Measurements from ENCODE around the gene OR4K13. TPM values are rescaled to one million over a fixed set of nuclear protein-coding genes. Genes with fewer than 3 reads are reported as not detected.

The OR4K13 gene, protein sequence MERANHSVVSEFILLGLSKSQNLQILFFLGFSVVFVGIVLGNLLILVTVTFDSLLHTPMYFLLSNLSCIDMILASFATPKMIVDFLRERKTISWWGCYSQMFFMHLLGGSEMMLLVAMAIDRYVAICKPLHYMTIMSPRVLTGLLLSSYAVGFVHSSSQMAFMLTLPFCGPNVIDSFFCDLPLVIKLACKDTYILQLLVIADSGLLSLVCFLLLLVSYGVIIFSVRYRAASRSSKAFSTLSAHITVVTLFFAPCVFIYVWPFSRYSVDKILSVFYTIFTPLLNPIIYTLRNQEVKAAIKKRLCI
- not detected for polyA plus RNA-seq

DNA sequence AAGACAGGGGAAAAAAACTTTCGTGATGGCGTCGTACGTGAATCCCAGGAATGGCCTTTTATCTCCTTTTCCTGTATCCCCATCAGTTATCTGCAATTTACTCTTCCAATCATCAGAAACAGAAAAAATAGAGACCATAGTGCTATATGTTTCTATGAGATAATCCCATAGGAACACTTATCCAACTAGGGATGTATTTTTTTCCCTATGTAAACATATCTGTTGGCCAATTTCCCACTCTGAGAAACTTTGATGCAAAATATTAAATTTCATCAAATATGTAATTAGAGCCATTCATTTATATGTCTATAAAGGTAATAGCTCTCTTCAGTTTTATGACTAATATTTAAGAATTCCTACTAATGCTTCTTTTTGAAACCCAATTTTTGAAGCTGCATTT lies at the start of gene OR4K13:
TSS of gene OR4K13 (minus strand) at position 101 of the 400 bp plus-strand sequence. CDS start 1,280 bp downstream, outside the sequence.
- H3K27ac ChIP-seq (ENCODE audit: low read depth, low read length) = no peak within 1 kb of the TSS
- WGBS, 3 donors = 88 to 92% (median 90%) methylated on average over 4 of the region's 4 CpGs

- no peak within 1 kb of the TSS for H3K27ac ChIP-seq (ENCODE audit: low read depth, low read length)
- WGBS, 3 donors = 59 to 72% (median 67%) methylated on average over 2 of the region's 2 CpGs
Measured at GRCh38 chr14:20059745-20060144, 23.9 kb upstream of the OR4K13 start, which contains the start of gene OR4L1. Gene OR4L1, plus strand, starts transcription at chr14:20060045. Its CDS starts 0 bp downstream, at chr14:20060045.

DNA sequence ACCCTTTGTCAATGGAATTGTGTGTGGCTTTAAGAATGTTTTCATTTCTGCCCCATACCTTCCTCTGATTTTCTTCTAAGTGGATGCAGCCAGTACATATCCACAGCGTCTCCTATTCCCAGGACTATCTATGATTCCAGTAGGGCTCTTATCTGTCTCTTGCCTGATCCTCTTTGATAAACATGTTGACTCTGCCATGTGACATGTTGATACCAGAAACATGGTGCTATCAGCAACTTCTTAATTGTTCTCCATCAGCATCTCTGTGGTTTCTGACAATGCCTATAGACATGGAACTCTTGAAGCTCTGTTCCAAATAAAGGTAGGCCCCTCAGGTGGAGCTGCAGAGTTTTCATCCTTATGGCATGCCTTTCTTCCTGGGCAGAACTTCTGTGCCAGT lies 12.4 kb upstream of the OR4K13 start:
- WGBS, 3 donors = 57 to 68% (median 62%) methylated on average over 1 of the region's 1 CpG

DNA sequence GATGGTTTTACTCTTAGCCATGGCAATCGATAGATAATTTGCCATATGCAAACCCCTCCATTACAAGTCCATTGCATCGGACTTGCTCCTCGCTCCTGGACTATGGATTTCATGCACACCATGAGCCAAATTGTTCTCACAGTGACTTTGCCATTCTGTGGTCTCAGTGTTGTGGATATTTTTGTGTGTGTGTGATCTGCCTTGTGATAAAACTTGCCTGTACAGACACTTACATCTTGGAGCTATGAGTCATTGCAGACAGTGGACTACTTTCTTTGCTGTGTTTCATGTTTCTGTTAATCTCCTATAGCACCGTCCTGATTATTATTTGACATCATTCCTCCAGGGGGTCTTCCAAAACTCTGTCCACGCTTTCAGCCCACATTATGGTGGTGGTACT lies 8.4 kb upstream of the OR4K13 start:
- H3K27ac ChIP-seq (ENCODE audit: low read depth, low read length) = no peak overlapping the region
- 66 to 72% (median 69%) methylated on average over 5 of the region's 5 CpGs for WGBS, 3 donors

More for the DNA sequence above, 12.4 kb upstream of the OR4K13 start:
- H3K27ac ChIP-seq (ENCODE audit: low read depth, low read length) = no peak overlapping the region

DNA sequence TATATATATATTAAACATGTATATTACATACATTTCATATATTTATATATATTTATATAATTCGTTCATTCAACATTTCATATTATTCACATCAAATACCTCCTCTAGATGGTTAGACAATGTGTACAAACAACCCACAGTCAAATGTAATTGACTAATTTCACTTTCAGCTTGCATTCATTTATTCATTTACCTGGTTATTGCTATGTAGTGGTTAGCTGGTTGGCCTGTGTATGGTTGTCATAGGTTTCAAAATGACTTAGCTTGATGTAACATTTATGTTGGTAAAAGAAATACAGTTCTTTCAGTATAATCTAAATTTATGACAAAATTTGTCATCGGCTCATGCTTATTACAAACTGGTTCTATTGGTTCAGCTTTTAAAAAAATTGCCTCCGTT lies 389 bp downstream of the OR4K13 start:
- H3K27ac ChIP-seq (ENCODE audit: low read depth, low read length) = no peak overlapping the region
- whole genome bisulfite sequencing, 3 donors = 52 to 72% (median 65%) methylated on average over 3 of the region's 3 CpGs

DNA sequence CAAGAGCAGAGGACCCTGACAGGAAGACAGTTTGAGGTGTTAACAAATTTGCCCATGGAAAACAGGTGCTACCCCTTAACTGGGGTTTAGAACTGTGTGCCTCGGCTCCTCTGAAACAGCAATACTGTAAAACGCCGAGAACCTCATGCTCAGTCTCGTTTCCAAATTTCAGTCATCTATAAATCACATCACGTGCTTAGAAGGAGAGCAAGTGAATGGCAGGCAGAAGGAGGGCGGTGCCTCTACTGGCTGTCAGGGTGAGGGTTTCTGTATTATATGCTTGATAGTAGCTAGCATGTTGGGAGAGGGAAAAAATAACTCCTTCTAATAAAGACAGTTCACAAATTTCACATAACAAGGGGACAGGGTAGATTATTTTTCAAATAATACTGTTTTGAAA lies 4.8 kb downstream of the OR4K13 start:
- 73 to 80% (median 76%) methylated on average over 6 of the region's 6 CpGs for WGBS, 3 donors

GRCh38 chr14:20019257-20019865 lies 16.5 kb downstream of the OR4K13 start, which contains the start of gene OR4K14:
Gene OR4K14, minus strand, starts transcription at chr14:20019307. Its CDS starts 4,114 bp downstream, at chr14:20015193.
- 61 to 69% (median 69%) methylated on average over 2 of the region's 2 CpGs for WGBS, 3 donors
- H3K27ac ChIP-seq (ENCODE audit: low read depth, low read length) = no peak within 1 kb of the TSS

More for the DNA sequence above, 4.8 kb downstream of the OR4K13 start:
- no peak overlapping the region for H3K27ac ChIP-seq (ENCODE audit: low read depth, low read length)

- H3K27ac ChIP-seq (ENCODE audit: low read depth, low read length) = no peak overlapping the region
Measured at GRCh38 chr14:20008156-20008555, 27.7 kb downstream of the OR4K13 start.

DNA sequence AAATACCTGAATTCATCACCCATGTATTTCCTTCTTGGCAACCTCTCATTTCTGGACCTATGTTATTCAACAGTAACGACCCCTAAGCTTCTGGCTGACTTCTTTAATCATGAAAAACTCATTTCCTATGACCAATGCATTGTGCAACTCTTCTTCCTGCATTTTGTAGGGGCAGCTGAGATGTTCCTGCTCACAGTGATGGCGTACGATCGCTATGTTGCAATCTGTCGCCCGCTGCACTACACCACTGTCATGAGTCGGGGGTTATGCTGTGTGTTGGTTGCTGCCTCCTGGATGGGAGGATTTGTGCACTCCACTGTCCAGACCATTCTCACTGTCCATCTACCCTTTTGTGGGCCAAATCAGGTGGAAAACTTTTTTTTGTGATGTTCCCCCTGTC lies 33.5 kb downstream of the OR4K13 start:
- 39 to 77% (median 60%) methylated on average over 7 of the region's 7 CpGs for WGBS, 3 donors

DNA sequence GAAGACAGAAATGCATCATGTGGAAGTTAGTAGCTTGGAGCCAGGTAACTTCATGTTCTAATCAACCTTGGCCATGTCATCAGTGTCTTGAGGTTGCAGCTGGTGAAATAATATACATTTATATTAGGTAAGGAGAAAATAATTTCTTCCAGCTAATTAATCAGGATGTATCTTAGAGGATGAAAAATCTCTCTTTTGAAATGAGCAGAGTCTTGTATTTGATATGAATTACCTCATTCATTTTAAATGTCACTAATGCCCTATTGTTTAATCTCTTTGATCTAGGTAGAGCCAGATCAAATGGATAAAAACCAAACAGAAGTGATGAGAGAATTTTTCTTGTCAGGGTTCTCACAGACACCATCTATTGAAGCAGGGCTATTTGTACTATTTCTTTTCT lies 34.0 kb downstream of the OR4K13 start, which contains the start of gene OR4Q2:
TSS of gene OR4Q2 (plus strand) at position 301 of the 400 bp plus-strand sequence.
- no peak within 1 kb of the TSS for H3K27ac ChIP-seq (ENCODE audit: low read depth, low read length)

More for the DNA sequence above, 33.5 kb downstream of the OR4K13 start:
- no peak overlapping the region for H3K27ac ChIP-seq (ENCODE audit: low read depth, low read length)

DNA sequence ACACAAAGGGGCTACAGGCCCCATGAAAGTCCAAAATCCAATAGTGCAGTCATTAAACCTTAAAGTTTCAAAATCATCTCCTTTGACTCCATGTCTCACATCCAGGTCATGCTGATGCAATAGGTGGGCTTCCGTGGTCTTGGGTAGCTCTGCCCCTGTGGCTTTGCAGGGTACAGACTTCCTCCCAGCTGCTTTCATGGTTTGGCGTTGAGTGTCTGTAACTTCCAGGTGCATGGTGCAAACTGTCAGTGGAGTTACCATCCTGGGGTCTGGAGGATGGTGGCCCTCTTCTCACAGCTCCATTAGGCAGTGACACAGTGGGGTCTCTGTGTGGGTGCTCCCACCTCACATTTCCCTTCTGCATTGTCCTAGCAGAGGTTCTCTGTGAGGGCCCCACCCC lies 42.4 kb downstream of the OR4K13 start:
- WGBS, 3 donors = 58 to 70% (median 61%) methylated on average over 2 of the region's 2 CpGs

More for the DNA sequence above, 42.4 kb downstream of the OR4K13 start:
- no peak overlapping the region for H3K27ac ChIP-seq (ENCODE audit: low read depth, low read length)

Other genes starting within 250 kb of the OR4K13 start
- not detected for gene OR4N2, start 232.3 kb downstream of the OR4K13 start, polyA plus RNA-seq
- gene OR4K2, start 160.9 kb downstream of the OR4K13 start, polyA plus RNA-seq = not detected
- not detected for gene OR4K5, start 115.4 kb downstream of the OR4K13 start, polyA plus RNA-seq
- not detected for gene OR4K1, start 105.1 kb downstream of the OR4K13 start, polyA plus RNA-seq
- not detected for gene OR4K15, start 60.4 kb downstream of the OR4K13 start, polyA plus RNA-seq
- not detected for gene OR4Q2, start 33.9 kb downstream of the OR4K13 start, polyA plus RNA-seq
- not detected for gene OR4K14, start 16.7 kb downstream of the OR4K13 start, polyA plus RNA-seq
- gene OR4L1, start 24.0 kb upstream of the OR4K13 start, polyA plus RNA-seq = not detected
- not detected for gene OR4K17, start 74.7 kb upstream of the OR4K13 start, polyA plus RNA-seq
- not detected for gene OR4N5, start 102.8 kb upstream of the OR4K13 start, polyA plus RNA-seq
- gene OR11G2, start 154.9 kb upstream of the OR4K13 start, polyA plus RNA-seq = not detected
- gene OR11H6, start 187.7 kb upstream of the OR4K13 start, polyA plus RNA-seq = not detected
- gene OR11H7, start 192.9 kb upstream of the OR4K13 start, polyA plus RNA-seq = not detected
- not detected for gene OR11H4, start 203.2 kb upstream of the OR4K13 start, polyA plus RNA-seq